NCI-H1105 (cell line): ENCODE results near the gene FADS6.
"Not testable (repeated sequence)": the region's sequence is repeated elsewhere in the genome, so short reads cannot be mapped to it uniquely, and the experiment has no call there.

Experiments
- DNase-seq: peaks from one replicate; lab custom pipeline; 2025; lab: John Stamatoyannopoulos, UW

The FADS6 gene

DNA sequence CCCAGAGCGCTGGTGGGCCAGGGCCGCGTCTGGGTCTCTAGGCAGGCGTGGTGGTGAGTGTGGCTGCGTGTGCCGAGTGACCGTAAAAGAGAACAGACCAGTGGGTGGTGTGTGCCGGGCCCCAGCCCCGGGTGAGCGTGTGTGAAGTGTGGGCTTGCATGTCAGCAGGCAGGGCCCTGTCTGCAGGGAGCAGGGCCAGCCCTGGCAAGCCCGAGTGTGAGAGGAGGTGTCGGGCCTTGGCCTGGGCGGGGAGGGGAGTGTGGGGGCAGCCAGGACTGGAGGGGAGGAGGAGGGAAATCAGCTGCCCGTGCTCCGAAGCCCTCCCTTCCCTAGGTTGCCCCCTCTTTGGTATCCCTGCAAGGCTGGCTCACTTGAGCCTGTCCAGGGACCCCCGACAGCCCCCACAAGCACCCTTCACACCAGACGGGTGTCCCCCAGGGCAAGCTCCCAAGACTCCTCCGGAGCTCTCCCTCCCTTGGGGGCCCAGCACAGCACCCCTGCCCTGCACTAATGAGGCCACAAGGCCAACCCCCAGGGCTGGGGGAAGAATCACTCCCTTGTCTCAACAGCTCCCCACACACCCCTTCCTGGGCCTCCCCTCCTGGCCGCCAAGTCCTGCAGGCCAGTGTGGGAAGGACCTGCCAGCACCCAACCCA lies 27.7 kb upstream of the FADS6 start:
- no peak for DNase-seq

DNA sequence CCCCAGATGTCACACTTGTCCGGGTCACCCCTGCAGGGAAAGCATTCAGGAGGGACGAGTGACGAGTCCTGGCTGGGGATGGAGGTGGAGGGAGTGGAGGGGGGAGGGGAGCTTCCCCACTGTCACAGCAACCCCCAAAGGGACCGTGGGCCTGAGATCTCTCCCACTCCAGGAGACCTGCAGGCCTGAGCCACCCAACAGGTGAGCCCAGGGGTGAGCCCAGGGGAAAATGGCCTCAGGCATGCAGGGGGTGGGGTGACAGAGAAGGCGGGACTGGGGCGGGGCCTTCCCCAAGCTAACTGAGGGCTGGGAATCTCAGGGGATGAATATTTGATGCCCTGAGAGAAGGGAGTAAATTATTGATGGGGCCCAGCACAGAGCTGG lies 27.2 kb upstream of the FADS6 start:
- no peak for DNase-seq

DNA sequence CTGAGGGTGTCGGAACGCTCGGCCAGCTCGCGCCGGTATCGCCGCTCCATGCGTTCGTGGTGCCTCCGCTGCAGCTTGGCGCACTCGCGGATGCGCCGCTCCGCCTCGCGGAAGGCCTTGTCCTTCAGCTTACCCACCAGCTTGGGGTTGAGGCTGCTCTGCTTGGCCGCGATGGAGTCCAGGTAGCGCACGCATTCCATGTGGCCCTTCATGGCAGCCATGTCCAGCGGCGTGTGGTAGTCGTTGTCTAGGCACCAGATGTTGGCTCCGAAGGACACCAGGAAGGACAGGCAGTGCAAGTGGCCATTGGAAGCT lies 26.8 kb upstream of the FADS6 start:
- no peak for DNase-seq

DNA sequence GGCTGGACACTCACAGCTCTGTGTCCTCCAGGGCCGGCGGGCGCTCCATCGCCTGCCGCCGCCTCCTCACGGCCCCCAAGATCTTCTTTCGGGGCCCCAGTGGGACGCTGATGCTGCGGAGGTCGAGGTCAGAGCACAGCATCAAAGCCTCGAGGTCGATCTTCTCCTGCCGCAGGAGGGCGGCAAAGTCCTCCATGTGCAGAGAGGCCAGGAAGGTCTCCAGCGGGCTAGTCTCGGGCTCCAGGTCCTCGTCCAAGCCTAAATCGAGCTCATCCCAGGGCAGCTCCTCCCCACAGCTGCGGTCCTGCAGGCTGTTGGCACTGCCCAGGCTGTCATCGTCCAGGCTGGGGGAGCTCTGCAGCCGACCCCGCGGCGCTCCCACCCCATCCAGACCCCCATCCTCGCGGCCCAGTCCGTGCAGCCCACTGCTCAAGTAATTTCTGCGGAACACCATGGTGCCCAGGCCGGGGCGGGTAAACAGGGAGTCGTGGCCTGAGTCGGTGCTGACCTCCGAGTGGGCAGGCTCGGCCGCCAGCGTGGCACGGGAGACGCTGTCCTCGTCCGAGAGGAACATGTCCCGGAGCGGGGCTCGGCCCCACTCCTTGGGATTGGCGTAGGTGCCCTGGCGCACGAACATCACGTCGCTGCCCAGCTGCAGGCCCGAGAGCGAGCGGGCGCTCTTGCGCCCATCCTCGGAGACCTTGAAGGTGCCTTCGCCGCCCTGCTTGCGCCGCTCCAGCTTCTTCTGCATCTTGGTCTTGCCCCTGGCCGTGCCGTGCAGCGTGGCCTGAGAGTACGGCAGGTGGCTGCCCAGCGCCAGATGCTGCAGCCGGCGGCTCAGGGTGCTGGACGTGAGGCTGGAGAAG lies 26.2 kb upstream of the FADS6 start:
- no peak for DNase-seq

DNA sequence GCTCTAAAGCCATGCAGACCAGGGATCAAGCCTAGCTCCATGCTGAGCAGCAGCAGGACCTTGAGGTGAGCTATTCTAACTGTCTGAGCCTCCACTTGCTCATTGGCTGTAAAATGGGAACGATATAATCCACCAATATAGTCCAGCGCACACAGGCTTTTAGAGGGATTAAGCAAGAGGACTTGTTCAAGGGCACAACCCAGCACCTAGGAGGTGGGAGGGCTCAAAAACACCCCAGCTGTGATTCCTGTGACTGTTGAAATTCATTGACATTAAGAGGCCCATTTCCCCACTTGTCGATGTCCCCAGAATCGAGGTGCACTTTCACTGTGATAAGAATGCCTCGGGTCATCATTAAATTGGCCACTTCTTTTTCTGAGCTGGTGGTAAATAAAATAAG lies 25.5 kb upstream of the FADS6 start:
- no peak for DNase-seq

- no peak for DNase-seq
Observed at GRCh38 chr17:74917430-74917829, 24.0 kb upstream of the FADS6 start.

- DNase-seq: no peak
Observed at GRCh38 chr17:74916851-74917199, 23.4 kb upstream of the FADS6 start.

GRCh38 chr17:74916136-74916850 lies 22.9 kb upstream of the FADS6 start:
- DNase-seq: no peak

DNA sequence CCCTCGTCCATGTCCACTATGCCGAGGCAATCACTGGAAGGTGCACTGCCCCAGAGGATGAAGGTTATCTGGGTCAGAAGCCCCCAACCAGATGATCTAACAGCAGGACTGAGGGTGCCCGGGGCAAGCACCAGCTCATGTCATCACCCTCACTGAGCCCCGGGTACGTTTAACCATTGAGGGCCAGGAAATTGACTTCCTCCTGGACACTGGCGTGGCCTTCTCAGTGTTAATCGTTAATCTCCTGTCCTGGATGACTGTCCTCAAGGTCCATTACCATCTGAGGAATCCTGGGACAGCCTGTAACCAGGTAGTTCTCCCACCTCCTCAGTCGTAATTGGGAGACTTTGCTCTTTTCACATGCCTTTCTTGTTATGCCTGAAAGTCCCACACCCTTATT lies 18.0 kb upstream of the FADS6 start:
- not testable (repeated sequence) for DNase-seq

DNA sequence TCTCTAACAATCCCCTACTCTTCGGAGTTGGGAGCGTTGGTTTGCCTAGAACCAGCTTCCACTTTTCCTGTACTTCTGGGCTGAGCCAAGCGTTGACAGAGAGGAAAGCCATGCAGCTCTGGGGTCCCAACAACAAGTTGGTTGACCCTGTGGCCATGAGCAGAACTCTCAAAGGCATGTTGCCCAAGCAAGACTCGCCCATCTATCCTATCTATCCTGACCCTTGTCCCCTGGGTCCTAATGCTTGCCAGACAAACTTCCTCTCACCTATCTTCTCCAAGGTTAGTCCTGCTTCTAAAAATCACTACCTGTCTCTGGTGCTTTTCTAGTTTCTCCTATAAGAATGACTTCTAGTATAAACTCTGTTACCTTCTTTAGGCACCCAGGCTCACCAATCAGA lies 15.7 kb upstream of the FADS6 start:
- DNase-seq: not testable (repeated sequence)

DNA sequence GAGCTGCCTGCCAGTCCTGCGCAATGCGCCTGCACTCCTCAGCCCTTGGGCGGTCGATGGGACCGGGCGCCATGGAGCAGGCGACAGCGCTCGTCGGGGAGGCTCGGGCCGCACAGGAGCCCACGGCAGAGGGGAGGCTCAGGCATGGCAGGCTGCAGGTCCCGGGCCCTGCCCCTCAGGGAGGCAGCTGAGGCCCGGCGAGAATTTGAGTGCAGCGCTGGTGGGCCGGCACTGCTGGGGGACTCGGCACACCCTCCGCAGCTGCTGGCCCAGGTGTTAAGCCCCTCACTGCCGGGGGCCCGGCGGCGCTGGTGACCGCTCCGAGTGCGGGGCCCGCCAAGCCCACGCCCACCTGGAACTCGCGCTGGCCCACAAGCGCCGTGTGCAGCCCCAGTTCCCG lies 13.6 kb upstream of the FADS6 start:
- no peak for DNase-seq

DNA sequence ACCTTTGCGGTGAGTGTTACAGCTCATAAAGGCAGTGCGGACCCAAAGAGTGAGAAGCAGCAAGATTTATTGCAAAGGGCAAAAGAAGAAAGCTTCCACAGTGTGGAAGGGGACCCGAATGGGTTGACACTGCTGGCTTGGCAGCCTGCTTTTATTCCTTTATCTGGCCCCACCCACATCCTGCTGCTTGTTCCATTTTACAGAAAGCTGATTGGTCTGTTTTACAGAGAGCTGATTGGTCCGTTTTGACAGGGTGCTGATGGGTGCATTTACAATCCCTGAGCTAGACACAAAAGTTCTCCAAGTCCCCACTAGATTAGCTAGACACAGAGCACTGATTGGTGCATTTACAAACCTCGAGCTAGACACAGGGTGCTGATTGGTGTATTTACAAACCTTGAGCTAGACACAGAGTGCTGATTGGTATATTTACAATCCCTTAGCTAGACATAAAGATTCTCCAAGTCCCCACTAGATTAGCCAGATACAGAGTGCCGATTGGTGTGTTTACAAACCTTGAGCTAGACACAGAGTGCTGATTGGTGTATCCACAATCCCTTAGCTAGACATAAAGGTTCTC lies 12.9 kb upstream of the FADS6 start:
- not testable (repeated sequence) for DNase-seq

GRCh38 chr17:74904687-74905409 lies 11.4 kb upstream of the FADS6 start:
- no peak for DNase-seq

GRCh38 chr17:74903671-74904070 lies 10.2 kb upstream of the FADS6 start:
- no peak for DNase-seq

DNA sequence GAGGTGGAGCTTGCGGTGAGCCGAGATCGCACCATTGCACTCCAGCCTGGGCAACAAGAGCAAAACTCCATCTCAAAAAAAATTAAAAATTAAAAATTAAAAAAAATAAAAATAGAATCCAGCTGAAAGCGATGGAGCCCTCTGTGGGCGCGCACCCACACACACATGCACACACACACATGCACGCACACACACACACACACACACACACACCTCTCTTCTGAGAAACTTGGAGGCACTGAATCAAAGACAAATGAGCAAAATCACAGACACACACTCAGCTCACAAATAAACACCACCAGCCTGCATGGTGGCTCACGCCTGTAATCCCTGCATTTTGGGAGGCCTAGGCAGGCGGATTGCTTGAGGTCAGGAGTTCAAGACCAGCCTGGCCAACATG lies 9.6 kb upstream of the FADS6 start:
- DNase-seq: no peak

DNA sequence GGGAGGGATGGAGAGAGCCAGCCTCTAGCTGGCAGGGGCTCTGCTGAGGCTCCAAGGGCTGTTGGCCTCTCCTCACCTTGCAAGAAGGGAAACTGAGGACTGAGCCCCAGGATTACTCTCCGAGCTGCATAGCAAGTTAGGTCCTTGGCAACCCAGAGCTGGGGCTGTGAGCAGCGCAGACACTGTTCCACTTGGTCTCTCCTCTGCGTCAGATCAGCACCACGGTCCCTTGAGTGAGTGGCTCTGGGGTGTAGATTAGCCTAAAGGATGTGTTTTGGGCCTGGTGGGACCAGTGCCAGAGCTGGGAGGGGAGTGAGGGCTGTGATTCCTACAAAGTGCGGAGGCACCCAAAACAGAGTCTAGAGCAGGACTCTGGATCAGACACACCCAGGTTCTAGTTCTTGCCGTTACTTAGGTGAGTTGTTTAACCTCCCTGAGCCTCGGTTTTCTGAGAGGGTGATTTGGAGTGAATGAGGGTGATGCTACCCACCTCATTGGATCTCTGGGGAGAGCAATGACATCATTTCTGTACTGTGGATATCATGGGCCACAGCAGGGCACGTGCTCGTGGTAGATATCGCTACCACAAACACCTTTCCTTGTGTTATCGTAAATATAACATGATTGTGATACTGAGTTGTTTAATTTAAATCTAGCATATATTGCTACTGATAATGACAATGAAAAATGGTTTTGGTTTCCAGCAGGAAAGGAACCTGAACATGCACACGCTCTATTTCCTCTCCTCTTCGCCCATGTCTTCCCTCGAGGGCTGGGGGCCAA lies 8.1 kb upstream of the FADS6 start:
- DNase-seq: no peak

DNA sequence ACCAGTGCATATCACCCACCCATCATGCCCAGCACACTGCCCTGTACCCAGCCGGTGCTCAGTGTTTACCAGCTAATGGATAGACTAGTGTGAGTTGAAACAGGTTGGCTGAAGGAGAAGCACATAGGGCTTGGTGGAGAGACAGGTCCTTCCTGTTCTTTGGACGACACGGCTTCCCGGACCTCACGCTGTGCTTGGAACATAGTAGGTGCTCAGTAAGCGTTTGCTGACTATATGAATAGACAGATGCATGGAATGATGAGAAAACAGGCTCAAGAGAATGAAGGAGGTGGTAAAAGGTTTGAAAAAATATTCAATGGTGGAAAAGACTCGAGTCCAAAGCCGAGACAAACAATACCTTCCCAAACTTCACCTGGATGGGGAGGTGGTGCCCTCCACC lies 6.8 kb upstream of the FADS6 start:
- no peak for DNase-seq

- no peak for DNase-seq
Observed at GRCh38 chr17:74898376-74898946, 5.0 kb upstream of the FADS6 start.

- DNase-seq: no peak
Observed at GRCh38 chr17:74893936-74894671, 671 bp upstream of the FADS6 start.
